GM23248 (cell line): Measurements from ENCODE around the gene UST.

Experiments
- EZH2 ChIP-seq: fragments of 200-600 bp; sonication (generic); IDR thresholded peaks from 2 replicates; pipeline ENCODE4 v1.6.1; 2018; ENCODE audit warnings: antibody characterized with exemption, mild to moderate bottlenecking; ENCODE audit not compliant: insufficient read depth, poor library complexity, severe bottlenecking
- EZH2phosphoT487 ChIP-seq: fragments of 200-600 bp; sonication (generic); IDR thresholded peaks from 2 replicates; pipeline ENCODE4 v1.6.1; 2018; ENCODE audit warnings: antibody characterized with exemption, moderate library complexity, mild to moderate bottlenecking, low read depth; ENCODE audit not compliant: insufficient read depth

GRCh38 chr6:148947621-148948444 is 201.0 kb downstream of the UST start:
- TF ChIP-seq EZH2phosphoT487 (no peak), EZH2 (no peak)
